NCI-H345 treated with DMSO at 0.1 percent for 48 hours (cell line): ENCODE results near the gene MEIOB.

ENCODE experiments used
- DNase-seq: peaks from one replicate; lab custom pipeline; 2025; ENCODE audit not compliant: unreplicated experiment; lab: John Stamatoyannopoulos, UW

The MEIOB gene

GRCh38 chr16:1832838-1833454 lies 39.0 kb downstream of the MEIOB start:
- peak; percentile 27 for DNase-seq

GRCh38 chr16:1831186-1832075 lies 40.5 kb downstream of the MEIOB start:
- no peak for DNase-seq

DNA sequence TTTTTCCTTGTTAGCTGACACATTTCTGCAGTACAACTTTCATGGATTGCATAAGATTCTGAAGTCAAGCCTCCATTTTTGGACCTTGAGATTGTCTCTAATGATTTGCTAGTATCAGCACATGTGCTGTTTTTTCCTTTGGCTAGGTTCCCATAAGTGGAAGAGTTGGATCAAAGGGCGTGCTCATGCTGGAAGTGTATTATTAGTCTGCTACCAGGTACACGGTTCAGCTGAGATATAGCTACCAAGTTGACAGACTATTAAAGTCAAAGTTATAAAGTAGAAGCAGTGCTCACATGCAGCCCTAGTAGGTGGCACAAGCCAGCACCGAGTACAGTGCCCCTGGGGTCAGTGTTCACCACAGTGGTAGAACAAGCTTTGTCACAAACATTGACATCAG lies 41.8 kb downstream of the MEIOB start:
- DNase-seq: no peak

GRCh38 chr16:1828645-1829410 lies 43.1 kb downstream of the MEIOB start:
- no peak for DNase-seq

DNA sequence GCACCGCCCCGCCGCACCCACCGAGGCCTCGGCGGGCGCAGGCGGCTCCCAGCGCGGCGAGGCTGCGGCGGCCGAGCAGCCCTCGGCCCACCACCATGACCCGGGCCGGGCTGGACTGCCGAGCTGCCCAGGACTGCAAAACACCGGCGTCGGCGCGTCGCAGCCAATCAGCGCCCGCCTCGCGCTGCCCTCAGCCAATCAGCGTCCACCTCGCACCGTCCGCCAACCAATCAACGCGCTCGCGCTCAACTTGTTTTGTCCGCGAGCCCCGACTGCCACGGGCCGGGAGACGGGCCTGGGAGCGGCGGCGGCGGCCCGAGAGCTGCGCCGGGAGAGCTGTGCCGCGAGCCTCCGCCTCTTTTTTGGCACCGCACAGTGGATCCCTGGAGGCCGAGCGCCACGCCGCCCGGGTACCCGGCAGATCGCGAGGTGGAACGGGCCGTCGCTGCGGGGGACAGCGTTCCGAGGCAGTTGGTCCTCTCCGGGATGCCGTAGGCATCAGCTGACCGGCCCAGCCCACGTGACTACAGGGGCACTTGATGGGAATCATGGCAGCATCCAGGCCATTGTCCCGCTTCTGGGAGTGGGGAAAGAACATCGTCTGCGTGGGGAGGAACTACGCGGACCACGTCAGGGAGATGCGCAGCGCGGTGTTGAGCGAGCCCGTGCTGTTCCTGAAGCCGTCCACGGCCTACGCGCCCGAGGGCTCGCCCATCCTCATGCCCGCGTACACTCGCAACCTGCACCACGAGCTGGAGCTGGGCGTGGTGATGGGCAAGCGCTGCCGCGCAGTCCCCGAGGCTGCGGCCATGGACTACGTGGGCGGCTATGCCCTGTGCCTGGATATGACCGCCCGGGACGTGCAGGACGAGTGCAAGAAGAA lies 45.0 kb downstream of the MEIOB start, which contains the start of the genes FAHD1 and HAGH:
FAHD1 (plus strand) TSS at position 516 of the 883 bp plus-strand sequence; CDS start at position 549, 33 bp downstream.
HAGH (minus strand) TSS at position 135 of the 883 bp plus-strand sequence; CDS start at position 97, 38 bp downstream.
- peak; percentile 81 for DNase-seq

- DNase-seq: no peak
These were observed 45.9 kb downstream of the MEIOB start for GRCh38 chr16:1825864-1826690.

DNA sequence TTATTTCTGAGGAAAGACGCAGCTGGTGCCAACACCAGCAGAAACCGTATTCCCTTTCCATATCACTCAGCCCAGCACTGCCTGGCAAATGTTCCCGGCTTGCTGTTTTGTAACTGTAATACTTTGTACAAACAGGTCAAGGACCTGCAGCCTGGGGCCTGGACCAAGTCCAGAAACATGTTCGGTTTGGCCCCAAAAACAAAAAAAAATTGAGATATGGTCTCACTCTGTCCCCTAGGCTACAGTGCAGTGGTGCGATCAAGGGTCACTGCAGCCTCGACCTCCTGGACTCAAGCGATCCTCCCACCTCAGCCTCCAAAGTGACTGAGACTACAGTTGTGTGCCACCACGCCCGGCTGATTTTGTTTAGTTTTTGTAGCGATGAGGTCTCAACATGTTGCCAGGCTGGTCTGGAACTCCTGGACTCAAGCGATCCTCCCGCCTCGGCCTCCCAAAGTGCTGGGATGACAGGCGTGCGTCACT lies 46.5 kb downstream of the MEIOB start:
- DNase-seq: no peak

DNA sequence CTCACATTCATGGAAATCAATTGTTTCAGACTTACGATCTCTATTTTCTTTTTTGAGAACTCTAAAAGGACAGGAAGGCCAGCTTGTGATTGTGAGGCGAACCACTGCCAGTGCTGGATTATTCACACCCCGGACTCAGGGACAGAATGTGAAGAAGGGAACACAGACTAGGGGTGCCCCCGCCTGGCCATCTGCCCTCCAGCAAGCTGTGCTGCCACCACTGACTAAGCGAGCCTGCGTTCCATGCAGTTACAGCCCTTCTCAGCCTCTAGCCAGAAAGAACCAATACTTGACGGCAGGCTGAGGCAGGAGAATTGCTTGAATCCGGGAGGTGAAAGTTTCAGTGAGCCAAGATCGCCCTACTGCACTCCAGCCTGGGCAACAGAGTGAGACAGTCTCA lies 48.1 kb downstream of the MEIOB start:
- no peak for DNase-seq

- no peak for DNase-seq
These were observed 49.2 kb downstream of the MEIOB start for GRCh38 chr16:1822801-1823200.

- no peak for DNase-seq
These were observed 49.9 kb downstream of the MEIOB start for GRCh38 chr16:1821861-1822611.

- DNase-seq: no peak
These were observed 51.0 kb downstream of the MEIOB start for GRCh38 chr16:1820946-1821290.

GRCh38 chr16:1820096-1820945 lies 51.6 kb downstream of the MEIOB start:
- no peak for DNase-seq

GRCh38 chr16:1819611-1820010 lies 52.4 kb downstream of the MEIOB start:
- no peak for DNase-seq

DNA sequence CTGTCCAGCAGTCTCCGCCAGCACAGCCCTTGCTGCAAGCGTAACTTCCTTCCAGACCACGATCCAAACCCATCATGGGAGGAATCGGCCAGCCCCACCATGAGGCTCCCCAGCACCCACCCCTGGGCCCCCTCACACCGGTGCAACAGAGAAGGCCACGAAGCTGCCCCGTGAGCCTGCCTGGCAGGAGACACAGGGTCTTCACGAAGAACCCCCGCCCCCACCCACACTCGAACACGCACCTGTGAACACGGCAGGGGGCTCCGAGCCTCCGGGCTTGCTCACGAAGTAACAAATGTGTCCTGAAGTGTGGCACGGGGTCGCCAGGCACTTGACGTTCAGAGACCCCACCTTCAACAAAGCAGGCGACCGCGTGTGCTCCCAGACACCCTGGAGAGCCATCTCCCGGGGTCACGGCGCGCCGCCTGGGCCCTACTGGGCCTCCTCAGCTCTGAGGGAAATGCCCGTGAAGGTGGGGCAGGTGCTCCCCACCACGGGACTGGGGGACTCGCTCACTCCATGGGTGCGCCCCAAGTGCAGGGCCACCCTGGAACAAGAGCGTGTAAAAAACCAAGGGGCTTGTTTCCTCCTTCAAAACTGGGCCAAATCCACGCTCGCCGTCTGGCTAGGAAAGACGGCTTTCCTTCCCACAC lies 53.0 kb downstream of the MEIOB start:
- no peak for DNase-seq

DNA sequence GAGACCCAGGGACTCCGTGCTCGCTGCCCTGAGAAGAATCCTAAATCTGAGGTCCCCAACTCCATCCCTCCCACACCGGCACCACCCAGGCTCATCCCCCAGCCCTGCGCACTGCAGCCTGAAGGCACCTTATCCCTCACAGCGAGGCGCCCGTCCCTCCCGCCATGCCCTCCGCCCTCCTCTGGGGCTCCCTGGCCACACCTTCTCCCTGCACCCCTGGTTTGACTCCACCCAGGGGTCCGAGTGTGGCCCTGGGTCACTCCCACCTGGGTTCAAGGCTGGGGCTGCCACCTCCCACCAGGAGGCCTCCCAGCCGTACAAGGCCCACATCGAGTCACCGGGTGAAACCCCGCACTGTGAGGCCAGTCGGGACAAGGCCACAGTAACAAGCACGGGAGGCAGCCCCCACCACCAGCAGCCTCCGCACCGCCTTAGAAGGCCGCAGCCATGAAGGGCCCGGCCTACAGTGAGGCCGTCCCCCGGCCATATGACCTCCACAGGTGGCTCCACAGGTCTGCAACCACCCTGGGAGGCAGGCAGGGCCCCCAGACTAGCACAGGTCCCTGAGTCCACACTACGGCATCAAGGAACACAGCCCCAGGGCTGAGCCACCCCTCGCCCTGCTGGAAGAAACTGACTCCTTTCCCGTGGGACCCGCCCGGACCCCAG lies 53.6 kb downstream of the MEIOB start:
- DNase-seq: no peak

- DNase-seq: no peak
These were observed 54.2 kb downstream of the MEIOB start for GRCh38 chr16:1817716-1818115.

- DNase-seq: no peak
These were observed 54.7 kb downstream of the MEIOB start for GRCh38 chr16:1817276-1817589.
